Activated CD4-positive, alpha-beta T cell treated with anti-CD3 and anti-CD28 coated beads for 4 hours (primary cell): ENCODE results near the gene SMAD3.

Experiments used
- DNase-seq, 2 donors: peaks; one replicate each; pipeline ENCODE4 v3.0.0-alpha.2; 2020

The SMAD3 gene

DNA sequence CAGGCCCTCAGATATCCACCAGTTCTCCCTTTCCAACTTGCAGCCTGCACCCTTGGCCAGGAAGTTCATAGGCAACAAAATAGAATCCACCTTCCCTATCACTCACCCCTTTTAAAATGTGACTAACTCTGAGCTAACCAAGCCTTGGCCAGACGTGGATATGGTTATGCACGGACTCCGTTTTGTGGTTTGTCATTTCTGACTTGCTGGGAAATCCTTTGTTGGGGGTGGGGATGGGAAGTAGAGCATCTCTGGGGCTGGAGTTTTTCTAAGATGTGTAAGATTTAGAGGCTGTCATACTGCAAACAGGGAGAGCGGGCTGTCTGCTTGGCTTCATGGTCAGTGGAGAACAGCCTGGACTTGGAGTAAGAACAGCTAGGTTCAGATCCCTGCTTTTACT lies 62.6 kb downstream of the SMAD3 start:
- no peak for DNase-seq

DNA sequence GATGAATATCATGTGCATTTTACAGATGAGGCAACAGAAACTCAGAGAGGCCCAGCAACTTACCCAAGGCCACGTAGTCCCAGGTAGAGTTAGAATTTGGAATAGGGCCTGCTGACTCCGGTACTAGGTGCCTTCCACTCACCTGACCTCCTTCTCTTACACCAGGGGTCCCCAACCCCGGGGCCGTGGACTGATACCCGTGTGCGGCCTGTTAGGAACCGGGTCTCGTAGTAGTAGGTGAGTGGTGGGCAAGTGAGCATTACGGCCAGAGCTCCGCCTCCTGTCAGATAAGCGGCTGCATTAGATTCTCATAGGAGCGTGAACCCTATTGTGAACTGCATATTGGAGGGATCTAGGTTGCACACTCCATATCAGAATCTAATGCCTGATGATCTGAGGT lies 64.8 kb downstream of the SMAD3 start:
- no peak for DNase-seq

DNA sequence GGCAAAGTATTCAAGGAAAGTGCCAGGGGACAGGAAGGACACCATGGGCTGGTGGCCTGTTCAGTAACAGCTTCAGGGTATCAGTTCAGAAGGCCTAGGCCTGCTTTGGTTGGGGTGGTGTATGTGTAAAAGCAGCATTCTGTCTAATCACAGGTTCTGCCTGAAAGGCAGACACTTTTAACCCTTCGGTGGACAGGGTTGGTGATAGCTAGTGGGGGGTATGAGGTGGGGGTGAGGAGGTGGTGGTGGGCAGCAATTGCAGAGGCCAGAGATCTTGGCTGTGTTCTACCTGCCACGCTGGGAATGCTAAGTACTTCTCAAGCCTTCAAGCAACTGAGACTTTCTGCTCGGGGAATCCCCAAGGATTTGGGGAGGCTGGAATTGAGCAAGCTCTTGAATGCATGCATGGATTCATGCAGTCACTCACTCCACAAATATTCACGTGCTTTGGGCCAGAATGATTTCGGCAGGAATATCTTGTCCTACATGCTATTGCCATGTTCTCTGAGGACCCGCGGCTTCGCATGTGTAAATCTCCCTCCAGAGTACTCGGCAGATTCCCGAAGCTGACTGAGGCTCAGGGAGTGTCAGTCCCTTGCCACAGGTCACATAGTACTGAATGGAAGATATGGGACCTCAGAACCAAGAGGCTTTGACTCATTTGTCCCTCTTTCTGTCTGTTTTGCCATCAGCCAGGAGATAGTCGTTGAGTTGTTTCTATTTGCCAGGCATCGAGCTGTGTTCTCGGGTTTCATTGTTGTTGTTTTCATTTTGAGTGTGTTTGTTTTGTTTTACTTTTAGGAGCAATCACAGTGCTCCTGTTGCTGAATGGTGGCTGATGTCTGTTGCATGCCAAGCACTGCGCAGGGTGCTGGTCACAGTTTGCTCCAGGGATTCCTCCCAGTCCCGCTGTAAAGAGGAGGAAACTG lies 65.5 kb downstream of the SMAD3 start:
- DNase-seq, result no peak

DNA sequence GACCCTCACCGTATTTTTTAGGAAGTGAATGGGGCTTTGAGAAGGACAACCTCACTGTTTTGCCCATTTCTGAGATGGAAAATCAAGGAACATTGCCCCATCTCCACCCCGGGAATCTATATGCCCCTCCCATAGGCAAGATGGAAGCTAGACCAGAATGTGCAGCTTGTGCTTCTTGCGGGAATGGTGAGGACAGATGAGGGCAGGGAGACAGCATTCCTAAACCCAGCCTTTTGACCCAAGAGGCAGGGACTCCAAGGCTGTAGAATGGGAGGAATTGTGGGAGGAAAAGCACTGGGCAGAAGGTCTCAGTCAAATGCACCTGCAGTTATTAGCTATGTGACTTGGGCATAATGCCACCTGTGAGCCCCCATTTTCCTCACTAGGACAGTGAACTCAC lies 66.9 kb downstream of the SMAD3 start:
- no peak for DNase-seq

DNA sequence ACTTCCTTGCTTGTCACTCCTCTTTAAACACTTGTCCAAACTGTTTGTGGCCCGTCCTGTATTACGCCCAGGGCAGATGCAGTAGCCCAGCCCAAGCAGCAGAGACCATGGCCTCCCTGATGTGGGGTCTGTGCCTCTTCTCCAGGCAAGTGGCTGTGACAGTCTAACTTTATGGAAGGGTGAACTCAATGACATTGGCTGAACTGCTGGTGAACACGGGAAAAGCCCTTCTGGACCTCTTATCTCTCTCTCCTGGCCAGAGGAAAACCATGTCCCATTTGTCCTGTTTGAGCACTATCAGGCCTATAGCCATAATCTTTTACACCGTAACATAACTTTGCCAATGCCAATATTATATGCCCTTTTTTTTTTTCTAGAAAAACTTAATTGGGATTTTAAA lies 67.6 kb downstream of the SMAD3 start:
- no peak for DNase-seq

DNA sequence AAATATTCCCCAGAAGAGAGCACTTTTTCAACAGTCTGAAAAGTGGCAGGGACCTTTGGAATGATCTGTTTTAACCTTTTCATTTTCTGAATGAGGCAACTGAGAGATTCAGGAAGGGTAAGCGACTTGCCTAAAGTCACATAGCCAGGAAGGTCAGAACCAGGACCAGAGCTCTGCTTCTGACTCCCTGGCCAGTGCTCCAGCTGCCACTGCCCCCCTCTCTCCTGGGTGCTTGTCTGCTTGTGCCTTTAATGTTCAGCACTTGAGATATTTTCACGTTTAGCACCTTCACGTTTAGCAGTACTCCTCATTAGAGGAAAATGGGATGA lies 68.3 kb downstream of the SMAD3 start:
- no peak for DNase-seq

DNA sequence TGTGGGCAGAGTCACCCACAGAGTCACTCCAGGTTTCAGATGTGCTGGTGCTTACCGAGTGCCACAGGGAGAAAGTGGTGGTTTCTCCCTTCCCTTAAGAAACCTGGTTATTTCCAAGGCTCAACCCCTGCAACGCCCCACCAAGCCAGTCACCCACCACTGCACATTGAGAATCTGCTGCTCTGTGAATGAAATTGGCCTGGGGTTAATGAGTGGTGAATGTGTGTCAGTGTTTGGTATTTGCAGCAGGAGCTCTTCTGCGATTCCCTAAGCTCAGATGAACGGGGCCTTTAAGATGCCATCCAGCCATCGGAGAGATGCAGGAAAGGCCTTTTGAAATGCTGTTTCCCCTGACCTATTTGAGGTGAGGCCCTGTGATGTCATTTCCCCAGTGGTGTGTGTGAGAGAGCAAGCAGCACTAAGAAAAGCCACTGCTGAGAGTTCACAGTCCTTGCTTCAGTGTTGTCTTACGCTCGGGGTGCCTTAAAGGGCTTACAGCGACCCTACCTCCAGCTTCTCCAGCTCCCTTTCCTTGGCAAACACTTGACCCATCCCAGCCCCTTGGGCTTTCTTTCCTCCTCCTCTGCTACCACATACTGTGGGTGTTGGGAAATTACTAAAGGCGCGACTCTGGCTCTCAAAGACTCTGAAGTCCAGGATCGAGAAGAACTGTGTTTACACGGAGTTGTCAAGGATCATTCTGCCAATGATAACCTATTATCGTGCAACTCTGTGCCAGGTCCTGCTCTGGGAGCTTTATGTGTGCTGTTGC lies 68.9 kb downstream of the SMAD3 start:
- DNase-seq, result peak; percentile 57 to 61

DNA sequence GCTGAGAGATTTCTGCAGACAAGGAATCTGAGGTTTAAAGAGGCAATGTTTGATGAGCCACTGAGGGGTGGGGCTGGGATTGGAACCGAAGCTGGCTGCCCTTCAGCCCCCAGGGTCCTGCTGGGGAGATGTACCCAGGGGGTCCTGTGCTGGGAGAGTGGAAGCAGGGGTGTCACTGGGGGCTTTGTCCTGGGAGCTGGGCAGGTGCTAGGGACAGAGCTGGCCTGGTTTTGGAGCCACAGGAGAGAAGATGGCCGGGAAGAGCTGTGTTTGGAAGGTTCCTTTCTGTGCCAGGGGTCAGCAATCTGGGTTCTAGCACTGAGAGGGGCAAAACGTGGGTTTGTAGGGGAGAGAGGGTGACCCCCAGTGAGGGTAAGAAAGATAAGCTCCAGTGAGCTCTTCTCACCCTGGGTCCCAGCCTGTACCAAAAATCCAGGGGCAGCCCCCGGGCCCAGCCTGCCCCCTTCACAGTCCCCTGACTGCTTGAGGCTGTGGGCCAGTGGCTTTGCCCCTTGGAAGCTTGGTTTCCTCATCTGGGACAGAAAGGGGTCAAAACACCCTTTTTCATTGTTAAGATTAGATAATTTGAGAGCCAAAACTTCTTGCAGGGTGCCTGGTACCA lies 69.6 kb downstream of the SMAD3 start:
- DNase-seq, result no peak

DNA sequence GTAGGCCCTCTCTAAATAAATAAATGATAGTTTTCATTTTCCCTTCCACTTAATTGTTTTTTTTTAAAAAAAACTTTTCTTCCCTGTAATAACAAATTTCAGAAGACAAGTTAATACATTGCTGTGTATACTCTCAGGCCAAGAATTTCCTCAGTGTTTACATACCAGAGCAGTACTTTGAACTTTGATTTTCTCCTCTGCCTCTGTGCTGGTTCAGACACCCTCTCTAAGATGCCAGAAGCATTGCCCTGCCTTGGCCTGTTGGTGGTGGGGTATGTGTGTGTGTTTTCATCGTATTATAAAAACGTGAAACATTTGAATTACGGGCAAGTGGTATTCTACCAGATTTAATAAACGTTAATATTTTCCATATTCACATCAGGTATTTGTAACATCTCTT lies 70.1 kb downstream of the SMAD3 start:
- DNase-seq, result no peak

DNA sequence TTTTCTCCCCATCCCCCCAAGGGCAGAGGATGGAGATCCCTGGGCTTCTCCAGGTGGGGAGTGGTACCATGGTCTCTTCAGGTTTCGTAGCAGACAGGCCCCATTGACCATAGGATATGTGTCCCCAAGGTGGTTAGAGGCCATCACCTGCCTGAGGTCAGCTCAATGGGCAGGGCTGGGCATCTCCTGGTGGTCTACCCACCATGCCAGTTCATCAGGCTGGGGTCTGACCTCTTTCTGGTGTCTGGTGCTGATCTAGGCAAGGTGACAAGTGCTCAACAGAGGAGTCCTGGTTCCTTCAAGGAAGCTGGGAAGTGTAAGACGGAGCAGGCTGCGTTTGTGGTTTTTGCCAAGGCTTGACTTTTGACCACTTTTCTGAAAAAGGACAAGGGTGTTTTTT lies 71.4 kb downstream of the SMAD3 start:
- no peak for DNase-seq

DNA sequence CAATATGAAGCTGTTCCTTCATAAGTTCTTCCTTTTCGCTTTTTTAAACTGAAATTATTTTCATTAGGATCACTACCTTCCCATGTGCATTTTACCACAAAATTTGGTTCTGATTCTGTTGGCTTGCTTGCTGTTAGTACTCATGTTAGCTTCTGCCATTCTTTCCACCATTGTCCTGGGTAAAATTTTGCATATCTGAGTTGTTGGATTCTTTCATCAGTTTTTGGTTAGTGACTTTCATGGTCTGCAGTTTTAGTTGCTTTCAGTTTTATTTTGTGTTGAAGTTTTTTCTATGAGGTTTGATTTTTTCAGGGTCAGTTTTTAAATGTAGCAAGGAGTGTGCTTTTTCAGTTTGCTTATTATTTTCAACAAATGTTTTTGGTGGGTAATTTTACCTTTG lies 71.9 kb downstream of the SMAD3 start:
- DNase-seq, result no peak

DNA sequence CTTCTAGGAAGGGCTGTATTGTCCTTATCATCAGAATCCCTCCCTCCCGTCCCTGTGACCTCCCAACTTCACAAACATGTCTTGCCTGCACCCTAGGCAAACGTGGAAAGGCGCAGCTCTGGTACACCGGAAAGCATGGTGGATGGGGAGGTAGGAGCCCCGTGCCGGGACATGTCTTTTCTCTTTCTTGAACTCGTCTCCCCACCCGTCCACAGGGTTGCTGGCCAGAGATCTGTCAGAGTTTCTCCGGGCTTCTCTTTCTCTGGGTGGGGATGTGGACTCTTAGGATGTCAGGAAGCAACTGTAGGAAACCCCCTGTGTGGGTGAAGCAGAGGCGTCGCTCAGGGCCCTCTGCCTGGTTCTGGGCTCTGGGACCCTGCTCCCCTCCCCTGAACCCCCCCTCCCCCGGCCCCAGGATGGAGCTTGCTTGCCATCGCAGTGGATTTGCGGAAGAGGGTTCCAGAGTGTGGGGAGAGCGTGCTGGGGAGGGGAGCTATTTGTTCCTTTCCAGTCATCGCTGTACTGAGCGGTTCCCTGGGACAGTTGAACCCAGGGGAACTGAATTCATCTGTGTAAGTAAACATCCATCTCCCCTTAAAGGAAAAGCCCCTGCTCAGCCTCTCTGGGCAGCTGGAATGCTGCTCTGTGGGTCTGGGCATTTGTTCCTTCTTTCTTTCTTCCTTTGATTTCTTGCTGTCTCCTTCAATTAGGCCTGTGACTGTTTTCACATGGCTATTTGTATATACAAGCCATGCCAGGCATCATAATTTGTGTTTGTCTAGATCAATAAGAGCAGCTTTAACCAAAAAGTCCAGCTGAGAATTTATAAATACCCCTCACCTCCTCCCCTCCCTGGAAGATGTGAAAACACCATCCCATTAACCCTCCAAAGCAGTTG lies 72.8 kb downstream of the SMAD3 start:
- no peak for DNase-seq

DNA sequence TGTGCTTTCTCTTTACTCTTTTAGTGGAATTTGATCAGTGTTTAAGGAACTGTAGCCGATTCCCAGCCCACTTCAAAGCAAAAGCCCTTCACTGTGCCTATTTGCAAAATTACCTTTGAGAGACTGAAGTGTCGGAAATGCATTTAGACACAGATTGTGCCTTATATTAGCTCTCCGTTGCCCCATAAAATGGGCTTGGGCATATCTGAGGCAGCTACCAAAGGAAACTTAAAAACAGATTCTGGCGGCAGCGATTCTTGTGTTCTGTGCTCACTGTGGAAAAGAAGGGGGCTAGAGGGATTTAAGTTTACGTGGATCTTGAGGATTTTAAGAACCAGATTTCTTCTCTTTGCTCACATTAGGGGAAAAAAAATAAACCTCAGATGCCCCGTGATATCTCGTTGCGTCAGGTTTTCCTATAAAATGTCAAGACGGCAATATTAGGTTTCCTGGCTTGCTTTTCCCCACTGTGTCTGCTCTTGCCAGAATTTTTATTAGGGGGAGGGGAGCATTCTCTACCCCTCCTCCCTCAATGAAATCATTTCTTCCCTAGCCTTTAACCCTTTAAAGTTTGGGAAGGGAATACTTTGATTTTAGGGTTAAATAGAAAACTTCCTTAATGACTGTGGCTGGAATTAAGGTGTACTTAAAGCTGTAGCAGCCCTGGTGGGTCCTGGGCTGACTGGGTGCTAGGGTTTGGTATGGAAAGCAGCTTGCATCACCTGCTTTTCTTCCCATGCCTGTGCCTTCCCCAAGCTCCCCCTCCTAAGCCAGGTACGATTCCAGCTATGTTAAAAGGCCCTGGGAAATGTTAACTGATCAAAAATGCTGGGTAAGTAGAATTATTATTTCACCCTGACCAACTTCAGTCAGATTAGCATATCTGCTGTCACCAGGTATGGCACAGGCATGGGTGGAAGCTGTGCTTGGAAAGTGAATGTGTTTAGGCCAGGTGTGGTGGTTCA lies 73.8 kb downstream of the SMAD3 start:
- DNase-seq, result no peak

DNA sequence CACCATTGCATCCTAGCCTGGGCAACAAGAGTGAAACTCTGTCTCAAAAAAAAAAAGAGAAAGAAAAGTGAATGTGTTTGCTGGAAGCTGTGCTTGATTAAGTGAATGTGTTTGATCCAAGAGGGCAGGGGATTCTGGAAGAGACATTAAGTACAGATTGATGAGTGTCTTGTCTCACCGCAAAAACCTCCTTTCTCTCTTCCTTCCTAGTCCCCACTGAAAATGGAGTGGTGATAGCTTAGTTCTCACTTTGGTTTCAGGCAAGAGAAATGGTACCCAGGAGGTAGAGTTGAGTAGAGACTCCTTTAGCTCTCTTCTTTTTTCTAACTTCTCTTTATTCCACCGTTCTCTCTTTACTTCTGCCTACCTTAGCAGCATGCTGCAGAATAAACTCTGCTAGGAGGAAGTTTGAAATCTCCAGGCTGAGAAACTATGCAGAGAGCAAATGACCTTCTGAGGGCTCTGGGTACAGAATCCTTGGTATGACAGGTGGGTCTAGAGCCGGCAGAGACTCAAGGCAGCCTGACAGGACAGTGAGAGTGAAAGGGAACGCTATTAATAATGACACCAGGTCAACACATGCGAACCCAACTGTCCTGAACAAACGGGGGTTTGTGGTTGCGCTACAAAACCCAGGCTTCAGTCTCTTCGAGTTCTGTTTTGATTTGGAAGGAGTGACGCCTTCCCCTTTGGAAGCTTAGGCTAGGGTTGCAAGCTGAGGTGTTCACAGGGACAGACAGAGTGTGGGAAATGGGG lies 74.9 kb downstream of the SMAD3 start:
- no peak for DNase-seq

DNA sequence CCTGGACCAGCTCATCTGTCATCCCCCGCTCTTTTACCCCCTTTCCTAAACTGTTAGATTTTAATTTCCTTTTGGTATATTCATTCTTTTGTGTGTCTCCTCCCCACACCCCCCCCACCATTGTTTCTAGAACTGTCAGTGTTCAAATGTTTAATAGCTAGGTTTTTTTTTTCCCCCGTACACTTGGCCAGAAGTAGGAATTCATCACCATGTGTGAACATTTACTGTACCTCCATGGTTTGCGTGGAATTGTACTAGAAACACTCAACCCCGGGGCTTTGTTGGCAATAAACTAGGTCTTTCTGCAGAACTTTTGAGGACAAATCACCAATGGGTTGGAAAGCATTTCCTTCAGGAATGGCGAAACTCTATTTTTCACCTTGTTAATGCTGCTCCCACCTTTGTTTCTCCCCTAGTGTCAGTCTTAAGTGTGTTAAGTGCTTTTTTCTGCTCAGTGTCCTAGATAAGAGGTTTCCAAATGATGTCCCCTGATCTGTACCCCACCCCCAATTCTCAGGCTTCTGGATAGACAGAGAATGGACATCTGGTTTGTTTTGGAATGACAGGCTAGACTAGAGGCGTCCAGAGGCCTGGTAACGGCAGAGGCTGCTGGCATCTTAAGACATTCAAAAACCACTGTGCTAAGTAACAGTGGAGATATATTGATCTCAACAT lies 76.8 kb downstream of the SMAD3 start:
- DNase-seq, result no peak

DNA sequence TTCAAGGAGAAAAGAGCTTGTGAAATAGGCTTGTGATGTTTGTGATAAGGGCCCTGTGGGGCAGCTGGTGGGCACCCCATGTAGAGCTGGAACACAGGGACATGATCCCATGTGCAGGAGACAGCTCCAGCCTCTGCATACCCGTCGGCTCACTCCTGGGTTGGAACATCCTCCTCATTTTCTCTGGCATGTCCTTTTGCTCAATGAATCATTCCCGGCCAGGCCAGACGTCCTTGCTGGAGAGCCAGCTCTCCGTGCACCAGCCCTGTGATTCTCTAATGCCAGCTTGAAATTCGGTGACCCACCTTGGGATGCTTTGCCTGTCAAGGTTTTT lies 77.3 kb downstream of the SMAD3 start:
- no peak for DNase-seq

DNA sequence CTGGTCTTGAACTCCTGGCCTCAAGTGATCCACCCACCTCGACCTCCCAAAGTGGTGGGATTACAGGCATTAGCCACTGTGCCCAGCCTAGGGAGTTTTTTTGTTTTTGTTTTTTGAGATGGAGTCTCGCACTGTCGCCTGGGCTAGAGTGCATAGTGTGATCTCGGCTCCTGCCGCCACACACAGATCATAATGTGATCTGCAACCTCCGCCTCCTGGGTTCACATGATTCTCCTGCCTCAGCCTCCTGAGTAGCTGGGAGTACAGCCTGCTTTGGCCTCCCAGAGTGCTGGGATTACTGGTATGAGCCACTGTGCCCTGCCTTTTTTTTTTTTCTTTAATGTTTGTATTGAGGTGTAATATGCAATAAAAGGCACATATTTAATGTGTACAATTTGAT lies 78.2 kb downstream of the SMAD3 start:
- DNase-seq, result no peak

DNA sequence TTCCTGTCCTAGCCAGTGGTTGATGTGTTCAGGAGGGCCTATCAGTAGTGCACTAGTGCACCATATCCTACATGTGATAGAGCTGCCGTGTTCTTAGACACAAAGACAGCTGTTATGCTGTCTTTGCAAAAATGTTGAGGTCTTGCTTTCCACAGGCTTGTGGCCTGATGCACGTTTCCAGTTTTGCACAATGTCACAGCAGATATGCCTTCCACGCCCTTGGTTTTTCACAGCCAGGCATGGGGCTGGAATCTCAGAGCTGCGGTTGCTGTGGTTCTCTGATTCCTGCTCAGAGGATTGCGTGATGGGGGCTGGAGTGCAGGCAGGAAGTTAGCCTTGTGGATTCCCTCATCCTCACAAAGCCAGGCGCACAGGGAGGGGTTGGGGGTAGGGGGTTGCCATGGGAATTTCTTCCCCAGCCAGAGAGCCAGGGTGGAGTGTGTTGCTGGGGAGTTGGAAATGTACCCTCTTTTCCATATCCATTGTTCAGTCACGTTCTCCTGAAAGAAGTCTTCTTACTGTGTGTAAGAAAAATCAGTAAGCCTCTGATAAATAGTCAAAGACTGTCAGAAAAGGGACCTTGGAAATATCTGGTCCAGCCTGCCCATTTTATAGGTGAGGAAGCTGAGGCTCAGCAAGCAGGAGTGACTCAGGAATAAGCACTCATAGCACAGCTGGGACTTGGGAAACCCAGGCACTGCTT lies 79.4 kb downstream of the SMAD3 start:
- no peak for DNase-seq

DNA sequence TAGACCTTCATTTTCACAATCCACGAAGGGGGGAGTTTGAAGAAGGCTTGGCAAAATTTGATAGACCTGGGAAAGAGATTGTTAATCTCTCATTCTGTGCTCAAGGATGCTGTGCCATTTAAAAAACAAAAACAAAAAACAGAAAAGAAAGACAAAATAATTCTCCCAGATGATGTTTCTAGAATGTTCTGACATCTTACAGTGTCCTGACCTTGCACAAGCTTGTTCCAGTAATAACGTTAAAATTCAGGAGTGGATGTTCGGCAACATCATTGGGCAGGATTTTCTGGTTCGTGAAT lies 79.9 kb downstream of the SMAD3 start:
- no peak for DNase-seq

DNA sequence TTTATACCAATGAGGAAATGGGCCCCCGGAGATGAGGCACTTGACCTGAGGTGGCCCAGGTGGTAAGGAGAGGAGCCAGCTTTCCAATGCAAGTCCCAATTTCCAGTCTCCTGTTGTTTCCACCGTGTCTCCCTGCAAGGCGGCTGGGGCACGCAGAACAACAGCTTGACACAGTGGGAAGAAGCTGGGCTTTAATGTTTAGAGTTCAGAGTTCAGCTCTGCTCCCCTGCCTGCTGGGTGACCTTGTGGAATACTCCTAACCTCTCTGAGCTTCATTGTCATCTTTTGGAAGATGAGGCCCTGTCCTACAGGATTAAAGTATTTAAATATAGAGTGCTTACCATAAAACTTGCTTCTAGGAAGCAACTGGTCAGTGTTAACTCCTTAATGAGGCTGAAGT lies 80.3 kb downstream of the SMAD3 start:
- DNase-seq, result no peak
